ENCODE data around the gene CLEC20A. TPM values are rescaled to one million over a fixed set of nuclear protein-coding genes. Genes with fewer than 3 reads are reported as not detected.

CLEC20A gene
- polyA plus RNA-seq, 1 donor (not counting 4 experiments of a cell fraction or from before 2014, with no cell fraction given) = not detected

DNA sequence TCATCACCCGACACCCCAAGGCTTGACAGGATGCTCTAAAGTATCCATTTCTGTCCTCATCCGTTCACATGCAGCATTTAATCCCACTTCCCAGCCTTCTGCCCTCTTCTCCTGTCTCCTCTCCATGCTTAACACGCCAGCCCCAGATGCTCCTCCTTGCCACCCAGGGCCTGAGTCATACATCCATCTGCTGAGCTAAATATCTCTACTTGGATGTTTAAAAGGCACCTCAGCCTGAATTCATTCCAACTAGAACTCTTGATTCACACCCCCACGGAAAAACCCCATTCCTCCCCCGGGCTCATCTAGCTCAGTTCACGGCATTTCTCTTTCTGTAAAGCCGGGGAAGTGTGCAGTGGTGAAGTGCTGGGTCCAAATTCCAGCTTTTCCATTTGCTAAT, 43.9 kb upstream of the CLEC20A start:
- DNase-seq (ENCODE audit: low read depth, low spot score) = no peak
- Histone ChIP-seq H2AFZ (ENCODE audit: control insufficient read depth, low read length) (no peak overlapping the region), H3K79me2 (ENCODE audit: control insufficient read depth, insufficient read depth, low read length) (no peaks in the 10 kb centered on the region), H3K9me1 (ENCODE audit: control insufficient read depth, extremely low read depth, insufficient read depth, low read length) (no peaks in the 10 kb centered on the region), H3K4me1 (ENCODE audit: control insufficient read depth, extremely low read depth, insufficient read depth, low read length) (peaks cover 56% of the 10 kb centered on the region), H3K27ac (ENCODE audit: control insufficient read depth, insufficient read depth, low read length) (no peak overlapping the region), H3K9ac (ENCODE audit: control insufficient read depth, extremely low read depth, insufficient read depth, low read length) (no peak overlapping the region), H3K27me3 (ENCODE audit: control insufficient read depth, extremely low read depth, insufficient read depth, low read length) (no peaks in the 10 kb centered on the region), H3K36me3 (ENCODE audit: control insufficient read depth in 2 of 2, extremely low read depth in 1 of 2, insufficient read depth in 2 of 2, low read length in 2 of 2) (no peaks in the 10 kb centered on the region), H3K4me3 (ENCODE audit: control insufficient read depth in 2 of 3, extremely low read depth in 1 of 3, insufficient read depth in 2 of 3, low read depth in 1 of 3, low read length in 3 of 3) (no peak overlapping the region), H3K9me3 (ENCODE audit: control insufficient read depth, low read depth, low read length) (no peaks in the 10 kb centered on the region), H4K20me1 (ENCODE audit: control insufficient read depth, extremely low read depth, insufficient read depth, low read length) (no peaks in the 10 kb centered on the region), H3K4me2 (ENCODE audit: control insufficient read depth, extremely low read depth, insufficient read depth, low read depth, low read length) (no peak overlapping the region)
- dilution Hi-C loops (cut with MboI; ENCODE audit: extremely low pct_ligation_motif_present, low sequenced_read_pairs) = no loop called here
- TF ChIP-seq EZH2 (IDR thresholded peaks at IDR 0.05; ENCODE audit: low read length) = no peak
- TF ChIP-seq, protein P1, sequence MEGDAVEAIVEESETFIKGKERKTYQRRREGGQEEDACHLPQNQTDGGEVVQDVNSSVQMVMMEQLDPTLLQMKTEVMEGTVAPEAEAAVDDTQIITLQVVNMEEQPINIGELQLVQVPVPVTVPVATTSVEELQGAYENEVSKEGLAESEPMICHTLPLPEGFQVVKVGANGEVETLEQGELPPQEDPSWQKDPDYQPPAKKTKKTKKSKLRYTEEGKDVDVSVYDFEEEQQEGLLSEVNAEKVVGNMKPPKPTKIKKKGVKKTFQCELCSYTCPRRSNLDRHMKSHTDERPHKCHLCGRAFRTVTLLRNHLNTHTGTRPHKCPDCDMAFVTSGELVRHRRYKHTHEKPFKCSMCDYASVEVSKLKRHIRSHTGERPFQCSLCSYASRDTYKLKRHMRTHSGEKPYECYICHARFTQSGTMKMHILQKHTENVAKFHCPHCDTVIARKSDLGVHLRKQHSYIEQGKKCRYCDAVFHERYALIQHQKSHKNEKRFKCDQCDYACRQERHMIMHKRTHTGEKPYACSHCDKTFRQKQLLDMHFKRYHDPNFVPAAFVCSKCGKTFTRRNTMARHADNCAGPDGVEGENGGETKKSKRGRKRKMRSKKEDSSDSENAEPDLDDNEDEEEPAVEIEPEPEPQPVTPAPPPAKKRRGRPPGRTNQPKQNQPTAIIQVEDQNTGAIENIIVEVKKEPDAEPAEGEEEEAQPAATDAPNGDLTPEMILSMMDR (optimal IDR thresholded peaks at IDR 0.05 in 1 of 3, IDR thresholded peaks at IDR 0.05 in 1 of 3, conservative IDR thresholded peaks at IDR 0.05 in 1 of 3; ENCODE audit: extremely low read depth in 1 of 3, insufficient read depth in 2 of 3, low read length in 3 of 3) = no peak
- peak; percentile 48 for FAIRE-seq

DNA sequence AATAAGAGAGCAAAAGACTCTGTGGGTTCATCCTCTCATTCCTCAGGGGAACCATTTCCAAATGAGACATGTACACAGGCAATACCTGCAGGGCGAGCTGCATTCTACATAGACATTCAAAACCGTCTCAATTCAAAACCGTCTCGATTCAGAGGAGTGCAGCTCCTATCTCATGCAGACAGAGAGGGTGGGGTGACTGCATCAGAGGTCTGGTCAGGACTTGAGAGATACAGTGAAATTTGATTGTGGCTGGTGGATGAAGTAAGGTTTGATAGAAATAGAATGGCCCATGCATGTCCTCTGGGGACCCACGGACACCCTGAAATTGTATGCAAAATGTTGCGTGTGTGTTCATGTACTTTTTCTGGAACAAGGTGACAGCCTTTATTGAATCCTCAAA, 43.4 kb upstream of the CLEC20A start:
- H4K20me1 ChIP-seq (ENCODE audit: control insufficient read depth, extremely low read depth, insufficient read depth, low read length) = no peaks in the 10 kb centered on the region
- no peak overlapping the region for H2AFZ ChIP-seq (ENCODE audit: control insufficient read depth, low read length)
- no peak for TF ChIP-seq EZH2 (IDR thresholded peaks at IDR 0.05; ENCODE audit: low read length)
- TF ChIP-seq, protein P1 (optimal IDR thresholded peaks at IDR 0.05 in 1 of 3, IDR thresholded peaks at IDR 0.05 in 1 of 3, conservative IDR thresholded peaks at IDR 0.05 in 1 of 3; ENCODE audit: extremely low read depth in 1 of 3, insufficient read depth in 2 of 3, low read length in 3 of 3) = no peak
- no peak overlapping the region for H3K4me3 ChIP-seq (ENCODE audit: control insufficient read depth in 2 of 3, extremely low read depth in 1 of 3, insufficient read depth in 2 of 3, low read depth in 1 of 3, low read length in 3 of 3)
- H3K27me3 ChIP-seq (ENCODE audit: control insufficient read depth, extremely low read depth, insufficient read depth, low read length) = no peaks in the 10 kb centered on the region
- H3K9me1 ChIP-seq (ENCODE audit: control insufficient read depth, extremely low read depth, insufficient read depth, low read length) = no peaks in the 10 kb centered on the region
- dilution Hi-C loops (cut with MboI; ENCODE audit: extremely low pct_ligation_motif_present, low sequenced_read_pairs) = no loop called here
- no peak overlapping the region for H3K27ac ChIP-seq (ENCODE audit: control insufficient read depth, insufficient read depth, low read length)
- H3K4me2 ChIP-seq (ENCODE audit: control insufficient read depth, extremely low read depth, insufficient read depth, low read depth, low read length) = no peak overlapping the region
- H3K36me3 ChIP-seq (ENCODE audit: control insufficient read depth in 2 of 2, extremely low read depth in 1 of 2, insufficient read depth in 2 of 2, low read length in 2 of 2) = no peaks in the 10 kb centered on the region
- H3K4me1 ChIP-seq (ENCODE audit: control insufficient read depth, extremely low read depth, insufficient read depth, low read length) = peaks cover 56% of the 10 kb centered on the region
- H3K9me3 ChIP-seq (ENCODE audit: control insufficient read depth, low read depth, low read length) = no peaks in the 10 kb centered on the region
- H3K9ac ChIP-seq (ENCODE audit: control insufficient read depth, extremely low read depth, insufficient read depth, low read length) = no peak overlapping the region
- FAIRE-seq (no peak), DNase-seq (ENCODE audit: low read depth, low spot score) (no peak)
- H3K79me2 ChIP-seq (ENCODE audit: control insufficient read depth, insufficient read depth, low read length) = no peaks in the 10 kb centered on the region

Data from keratinocyte (primary cell).